ENCODE data around the gene ERF. TPM values are rescaled to one million over a fixed set of nuclear protein-coding genes. Genes with fewer than 3 reads are reported as not detected.
A peak's percentile ranks its signal among the peaks of the same experiment; 100 is the strongest.

ERF gene
- total RNA-seq, 1 donor from 2014 or later = 35.8 TPM

- ATAC-seq (no peak), DNase-seq (no peak)
- Histone ChIP-seq H3K4me1 (peaks cover 3% of the 10 kb centered on the region), H3K27ac (no peak overlapping the region), H3K27me3 (ENCODE audit: low read depth) (no peaks in the 10 kb centered on the region), H3K9me3 (no peaks in the 10 kb centered on the region), H3K4me3 (no peak overlapping the region), H3K36me3 (peaks cover 76% of the 10 kb centered on the region)
- intact Hi-C loops (cut with DNase I) = no loop called here
- no peak for TF ChIP-seq CTCF (IDR thresholded peaks at IDR 0.05)
These were observed 28.0 kb downstream of the ERF start for GRCh38 chr19:42226886-42227285.

DNA sequence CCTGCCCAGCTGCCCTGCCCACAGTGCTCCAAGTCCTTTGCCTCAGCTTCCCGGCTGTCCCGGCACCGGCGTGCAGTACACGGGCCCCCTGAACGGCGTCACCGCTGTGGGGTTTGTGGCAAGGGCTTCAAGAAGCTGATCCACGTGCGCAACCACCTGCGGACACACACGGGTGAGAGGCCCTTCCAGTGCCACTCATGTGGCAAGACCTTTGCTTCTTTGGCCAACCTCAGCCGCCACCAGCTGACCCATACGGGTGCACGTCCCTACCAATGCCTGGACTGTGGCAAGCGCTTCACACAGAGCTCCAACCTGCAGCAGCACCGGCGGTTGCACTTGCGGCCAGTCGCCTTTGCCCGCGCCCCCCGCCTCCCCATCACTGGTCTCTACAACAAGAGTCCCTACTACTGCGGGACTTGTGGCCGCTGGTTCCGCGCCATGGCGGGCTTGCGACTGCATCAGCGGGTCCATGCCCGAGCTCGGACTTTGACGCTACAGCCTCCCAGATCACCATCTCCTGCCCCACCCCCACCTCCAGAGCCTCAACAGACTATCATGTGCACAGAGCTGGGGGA is 29.1 kb downstream of the ERF start:
- no peaks in the 10 kb centered on the region for H3K9me3 ChIP-seq
- intact Hi-C loops (cut with DNase I) = no loop called here
- DNase-seq (no peak), ATAC-seq (no peak)
- no peak for TF ChIP-seq CTCF (IDR thresholded peaks at IDR 0.05)
- H3K27ac ChIP-seq = no peak overlapping the region
- no peaks in the 10 kb centered on the region for H3K27me3 ChIP-seq (ENCODE audit: low read depth)
- H3K4me1 ChIP-seq = peaks cover 14% of the 10 kb centered on the region
- no peak overlapping the region for H3K4me3 ChIP-seq
- H3K36me3 ChIP-seq = peaks cover 65% of the 10 kb centered on the region

DNA sequence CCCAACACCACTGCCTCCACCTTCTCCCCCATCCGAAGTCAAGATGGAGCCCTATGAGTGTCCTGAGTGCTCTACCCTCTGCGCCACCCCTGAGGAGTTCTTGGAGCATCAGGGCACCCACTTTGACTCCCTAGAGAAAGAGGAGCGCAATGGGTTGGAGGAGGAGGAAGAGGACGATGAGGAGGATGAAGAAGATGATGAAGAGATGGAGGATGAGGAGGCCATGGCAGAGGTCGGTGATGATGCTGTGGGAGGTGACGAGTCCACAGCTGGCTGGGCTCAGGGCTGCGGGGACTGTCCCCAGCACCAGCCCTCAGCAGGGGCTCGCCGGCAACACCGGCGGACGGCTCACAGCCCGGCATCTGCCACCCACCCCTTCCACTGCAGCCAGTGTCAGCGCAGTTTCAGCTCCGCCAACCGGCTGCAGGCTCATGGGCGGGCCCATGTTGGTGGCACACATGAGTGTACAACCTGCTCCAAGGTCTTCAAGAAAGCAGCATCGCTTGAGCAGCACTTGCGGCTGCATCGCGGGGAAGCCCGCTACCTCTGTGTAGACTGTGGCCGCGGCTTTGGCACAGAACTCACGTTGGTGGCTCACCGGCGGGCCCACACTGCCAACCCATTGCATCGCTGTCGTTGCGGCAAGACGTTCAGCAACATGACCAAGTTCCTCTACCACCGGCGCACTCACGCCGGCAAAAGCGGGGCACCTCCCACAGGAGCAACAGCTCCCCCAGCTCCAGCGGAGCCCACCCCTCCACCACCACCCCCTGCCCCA is 29.8 kb downstream of the ERF start:
- no peaks in the 10 kb centered on the region for H3K27me3 ChIP-seq (ENCODE audit: low read depth)
- no peak overlapping the region for H3K27ac ChIP-seq
- peaks cover 58% of the 10 kb centered on the region for H3K36me3 ChIP-seq
- TF ChIP-seq CTCF (IDR thresholded peaks at IDR 0.05) = no peak
- no peaks in the 10 kb centered on the region for H3K9me3 ChIP-seq
- DNase-seq = no peak
- intact Hi-C loops (cut with DNase I) = no loop called here
- H3K4me3 ChIP-seq = no peak overlapping the region
- ATAC-seq = no peak
- H3K4me1 ChIP-seq = peaks cover 17% of the 10 kb centered on the region

- peak overlapping the region; percentile 73 for H3K27ac ChIP-seq
- peak overlapping the region; percentile 76 for H3K4me3 ChIP-seq
- no peak for ATAC-seq
- no peak for TF ChIP-seq CTCF (IDR thresholded peaks at IDR 0.05)
- H3K4me1 ChIP-seq = peaks cover 46% of the 10 kb centered on the region
- DNase-seq = no peak
- no peaks in the 10 kb centered on the region for H3K9me3 ChIP-seq
- intact Hi-C loops (cut with DNase I) = no loop called here
- no peaks in the 10 kb centered on the region for H3K27me3 ChIP-seq (ENCODE audit: low read depth)
- H3K36me3 ChIP-seq = peaks cover 17% of the 10 kb centered on the region
These were observed 34.2 kb downstream of the ERF start for GRCh38 chr19:42220751-42221097.

DNA sequence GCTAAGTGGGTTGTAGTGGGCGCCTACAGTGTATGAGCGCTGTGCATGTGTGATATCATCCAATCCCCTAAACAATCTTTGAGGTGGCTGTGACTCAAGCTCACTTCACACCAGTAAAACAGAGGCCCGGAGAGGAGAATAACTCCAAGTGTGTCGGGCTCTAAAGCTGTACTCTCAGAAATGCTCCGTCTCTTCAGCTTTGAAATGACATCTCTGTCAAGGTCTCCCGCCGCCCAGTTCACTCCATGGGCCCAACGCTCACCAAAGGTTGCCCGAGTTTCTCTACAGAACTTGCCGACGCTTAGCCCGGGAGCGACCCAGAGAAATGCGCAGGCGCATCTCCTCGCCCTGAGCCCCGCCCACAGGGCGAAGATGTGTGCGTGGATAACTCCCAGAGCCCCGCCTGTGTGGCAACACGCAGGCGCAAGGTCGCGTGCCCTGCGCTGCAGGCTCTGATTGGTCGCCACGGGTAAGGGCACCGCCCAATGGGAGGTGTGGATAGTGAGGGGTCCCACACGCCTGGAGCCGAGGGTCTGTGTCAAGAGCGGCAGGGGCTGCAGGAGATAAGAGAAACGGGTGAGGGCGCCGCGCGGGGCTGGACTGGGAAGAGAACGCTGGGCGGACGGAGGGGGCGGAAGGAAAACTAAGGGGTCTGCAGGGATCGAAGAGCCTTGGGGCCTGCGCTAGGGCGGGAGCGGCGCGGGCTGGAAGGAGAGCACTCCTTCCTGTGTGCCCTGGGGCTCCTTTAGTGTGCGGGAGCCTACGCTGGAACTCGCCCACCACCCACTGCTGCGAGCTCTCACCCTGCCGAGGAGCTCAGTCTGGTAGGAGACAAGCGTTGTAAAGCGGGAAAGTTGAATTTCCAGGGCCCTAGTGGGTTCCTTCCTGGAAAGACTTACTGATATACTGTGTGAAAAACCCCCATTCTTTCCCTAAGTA is 34.8 kb downstream of the ERF start, which contains the start of gene ZNF526:
ZNF526 (plus strand) TSS at position 501 of the 939 bp plus-strand sequence. CDS start 4,092 bp downstream, outside the sequence.
- Histone ChIP-seq H3K36me3 (peaks cover 14% of the 10 kb centered on the region), H3K27ac (peak within 1 kb of the TSS; percentile 73), H3K4me3 (peak within 1 kb of the TSS; percentile 76), H3K9me3 (no peaks in the 10 kb centered on the region), H3K27me3 (ENCODE audit: low read depth) (no peaks in the 10 kb centered on the region), H3K4me1 (peaks cover 52% of the 10 kb centered on the region)
- DNase-seq = peak; percentile 98
- intact Hi-C loops (cut with DNase I) = no loop called here
- peak; percentile 94 for ATAC-seq
- no peak for TF ChIP-seq CTCF (IDR thresholded peaks at IDR 0.05)
